ENCODE data around the gene GRID1.

The GRID1 gene

DNA sequence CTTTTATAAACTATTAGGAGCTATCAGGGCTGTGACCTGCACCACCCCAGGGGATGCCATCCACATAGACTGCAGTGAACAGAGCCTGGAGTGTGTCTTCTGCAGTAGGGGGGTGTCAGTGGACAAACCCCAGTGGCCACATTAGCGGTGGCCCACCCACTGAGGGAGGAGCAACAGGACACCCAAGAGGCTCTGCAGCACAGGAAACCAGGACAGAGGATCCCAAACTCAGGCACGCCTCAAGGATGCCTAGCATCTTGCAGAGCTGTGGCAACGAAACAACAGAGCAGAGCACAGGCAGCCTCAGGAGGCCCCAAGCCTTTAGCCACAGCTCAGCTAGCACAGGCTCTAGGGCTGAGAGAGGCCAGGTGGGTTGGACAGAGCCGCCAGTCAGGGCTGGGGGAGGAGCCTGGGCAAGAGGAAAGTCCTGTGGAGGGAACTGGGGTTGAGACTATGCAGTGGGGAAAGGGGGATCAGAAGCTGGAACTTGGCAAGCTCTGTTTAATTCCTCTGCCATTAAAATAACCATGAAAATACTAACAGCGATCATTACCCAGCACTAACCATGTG is 53.8 kb downstream of the GRID1 start:
- DNase-seq = no peak

DNA sequence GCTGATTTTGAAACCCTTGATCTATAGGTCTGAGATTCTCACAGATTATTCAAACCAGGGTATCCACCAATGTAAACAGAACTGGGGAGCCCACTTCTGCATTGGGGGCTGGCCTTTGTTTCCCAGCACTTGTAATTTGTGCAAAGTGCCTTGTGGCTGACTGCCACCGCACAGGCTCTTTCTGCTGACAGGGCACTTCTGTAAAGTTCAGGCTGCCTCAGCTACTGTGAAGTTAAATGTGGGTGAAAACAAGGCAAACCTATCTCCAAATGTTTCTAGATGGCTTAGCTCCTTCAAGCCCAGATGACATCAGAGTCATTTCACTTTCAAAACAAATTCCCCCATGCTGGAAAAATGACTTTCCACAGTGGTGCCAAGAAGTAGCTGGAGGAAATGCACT is 54.7 kb downstream of the GRID1 start:
- no peak for DNase-seq

DNA sequence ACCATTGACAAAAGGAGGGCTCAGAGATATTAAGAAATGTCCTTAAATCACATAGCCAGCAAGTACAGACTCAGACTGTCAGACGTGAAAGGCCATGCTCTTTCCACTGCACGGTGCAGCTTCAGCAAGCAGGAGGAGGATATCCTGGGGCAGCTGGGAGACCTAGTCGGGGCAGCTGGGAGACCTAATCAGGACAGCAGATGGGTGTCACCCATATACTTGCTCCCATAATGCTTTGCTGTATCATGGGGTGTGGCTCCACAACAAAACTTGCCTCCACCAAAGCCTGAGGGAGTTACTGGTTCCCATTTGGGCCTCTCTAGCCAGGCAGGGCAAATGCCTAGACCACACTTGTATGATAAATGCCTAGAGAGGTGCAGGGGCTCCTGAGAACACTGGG is 55.4 kb downstream of the GRID1 start:
- DNase-seq = no peak

DNA sequence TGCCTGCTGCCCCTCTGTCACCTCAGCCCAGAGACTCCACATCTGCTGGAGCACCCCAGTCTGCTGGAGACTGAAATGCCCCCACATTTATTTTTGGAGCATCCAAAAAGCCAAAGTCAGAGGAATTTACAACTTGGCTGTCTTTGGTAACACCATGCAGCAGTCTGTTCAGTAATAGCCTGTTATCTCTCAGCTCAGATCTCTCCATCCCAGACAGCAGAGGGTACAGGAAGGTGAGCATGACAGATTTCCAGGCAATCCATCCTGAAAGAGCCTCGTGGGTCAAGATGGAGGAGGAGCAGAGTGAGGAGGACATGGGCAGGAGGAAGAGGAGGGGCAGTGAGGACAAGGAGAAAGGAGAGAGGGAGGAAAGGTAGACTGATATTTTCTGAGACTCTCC is 55.9 kb downstream of the GRID1 start:
- no peak for DNase-seq

DNA sequence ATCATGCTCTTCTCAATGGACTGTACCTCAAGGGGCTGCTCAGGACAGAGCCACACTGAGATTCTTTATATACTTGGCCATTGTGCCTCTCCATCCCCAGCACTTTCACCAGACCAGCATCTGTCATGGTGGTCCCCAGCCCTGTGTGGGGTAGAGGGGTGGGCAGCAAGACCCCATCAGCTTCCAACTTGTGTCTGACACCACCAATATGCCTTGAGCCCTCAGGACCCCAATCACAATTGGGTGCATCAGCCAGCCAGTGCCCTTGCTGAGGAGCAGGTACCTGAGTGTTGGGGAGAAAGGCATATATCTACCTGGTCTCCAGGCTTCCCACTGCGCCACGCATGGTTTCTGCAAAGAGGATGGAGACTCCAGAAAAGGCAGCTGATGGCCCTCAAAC is 56.3 kb downstream of the GRID1 start:
- DNase-seq = no peak

DNA sequence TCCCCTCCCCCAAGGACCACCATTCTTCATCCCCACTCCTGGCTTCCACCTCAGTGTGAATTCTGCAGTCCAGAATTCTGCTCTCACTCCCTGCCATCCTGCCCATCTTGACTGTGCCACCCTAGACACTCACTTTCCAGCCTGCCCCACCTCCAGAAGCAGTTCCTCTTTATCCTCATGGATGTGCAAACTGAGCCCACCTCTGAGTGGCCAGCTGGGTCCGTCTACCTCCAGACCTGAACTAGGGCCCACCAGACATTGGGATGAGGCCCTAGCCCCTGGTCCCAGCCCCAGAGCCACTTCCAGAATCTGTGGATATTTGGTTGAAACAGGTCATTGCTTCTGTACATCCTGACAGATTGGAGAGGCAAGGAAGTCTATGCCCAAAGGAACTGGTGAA is 58.5 kb downstream of the GRID1 start:
- DNase-seq = no peak

DNA sequence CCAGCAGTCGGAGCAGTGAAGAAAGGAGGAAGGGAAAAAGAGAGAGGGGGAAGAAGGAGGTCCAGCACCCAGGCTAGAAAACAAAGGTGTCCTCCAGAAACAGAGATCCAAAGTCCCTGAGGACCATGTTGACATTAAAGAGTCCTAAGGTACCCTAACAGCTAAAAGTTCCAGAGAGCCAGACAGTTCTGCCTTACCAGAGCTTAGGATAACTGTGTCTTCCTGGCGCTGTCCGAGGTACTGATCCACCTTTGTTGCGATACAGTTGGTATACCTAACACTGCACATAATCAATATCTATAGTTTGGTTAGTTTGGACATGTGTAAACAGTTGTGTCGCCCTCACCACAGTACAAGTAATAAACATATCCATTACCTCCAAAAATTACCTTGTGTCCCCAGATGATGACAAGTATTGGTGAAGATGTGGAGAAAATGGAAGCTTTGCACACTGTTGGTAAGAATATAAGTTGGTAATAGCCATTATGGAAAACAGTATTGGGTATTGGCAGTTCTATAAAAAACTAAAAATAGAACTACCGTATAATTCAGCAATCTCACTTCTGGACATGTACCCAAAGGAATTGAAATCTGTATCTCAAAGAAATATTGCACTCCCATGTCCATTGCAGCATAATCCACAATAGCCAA is 59.8 kb downstream of the GRID1 start:
- DNase-seq = peak; percentile 37

DNA sequence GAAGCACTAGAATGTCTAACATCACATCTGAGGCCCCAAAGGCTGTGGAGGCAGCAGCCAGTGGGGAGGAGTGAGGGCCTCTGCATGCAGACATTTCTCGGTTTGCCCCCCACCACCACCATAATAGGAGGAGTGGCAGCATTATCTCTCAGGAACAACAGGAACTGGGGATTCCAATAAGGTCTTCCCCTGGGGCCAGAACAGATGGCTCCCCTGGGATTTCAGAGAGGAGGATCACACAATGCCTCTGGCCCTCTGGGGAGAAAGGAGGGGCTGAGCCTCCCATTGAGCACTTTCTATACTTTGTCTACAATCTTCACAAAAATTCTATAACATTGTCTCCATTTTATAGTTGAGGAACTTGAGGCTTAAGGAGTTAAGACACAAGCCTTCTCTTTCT is 61.1 kb downstream of the GRID1 start:
- no peak for DNase-seq

DNA sequence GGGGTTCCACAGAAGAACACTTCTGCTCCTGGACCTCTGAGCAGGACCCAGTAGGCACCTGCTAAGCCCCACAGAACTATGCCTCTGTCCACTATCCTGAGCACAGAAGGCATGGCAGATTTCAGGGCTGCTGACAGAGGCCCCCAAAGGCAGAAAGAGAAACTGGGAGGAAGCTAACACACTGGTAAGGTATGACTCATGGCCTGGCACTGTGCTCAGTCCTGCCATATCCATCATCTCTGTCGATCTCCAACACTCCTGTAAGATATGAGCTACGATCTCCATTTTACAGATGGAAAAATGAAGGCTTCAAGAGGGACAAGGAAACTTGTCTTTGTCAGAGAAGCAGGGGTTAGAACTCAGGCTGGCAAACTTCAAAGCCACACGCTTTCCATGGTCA is 62.2 kb downstream of the GRID1 start:
- DNase-seq = no peak

DNA sequence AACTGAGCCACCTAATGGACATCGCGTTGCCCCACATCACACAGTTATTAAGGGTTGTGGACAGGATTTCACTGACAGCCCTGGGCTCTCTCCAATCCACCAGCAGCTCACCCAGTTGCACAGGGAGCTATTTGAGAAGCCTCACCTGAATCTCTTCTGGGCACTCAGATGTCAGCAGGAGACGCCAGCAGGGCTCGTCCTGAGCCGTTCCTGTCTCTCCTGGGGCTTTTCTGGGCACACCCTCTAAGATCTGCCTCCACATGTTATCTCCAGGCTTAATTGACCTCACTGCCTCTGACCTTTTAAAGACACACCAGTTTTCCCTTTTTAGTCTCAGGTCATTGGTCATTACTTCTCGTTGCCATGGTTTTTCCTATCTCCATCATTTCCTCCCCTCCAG is 63.0 kb downstream of the GRID1 start:
- no peak for DNase-seq

DNA sequence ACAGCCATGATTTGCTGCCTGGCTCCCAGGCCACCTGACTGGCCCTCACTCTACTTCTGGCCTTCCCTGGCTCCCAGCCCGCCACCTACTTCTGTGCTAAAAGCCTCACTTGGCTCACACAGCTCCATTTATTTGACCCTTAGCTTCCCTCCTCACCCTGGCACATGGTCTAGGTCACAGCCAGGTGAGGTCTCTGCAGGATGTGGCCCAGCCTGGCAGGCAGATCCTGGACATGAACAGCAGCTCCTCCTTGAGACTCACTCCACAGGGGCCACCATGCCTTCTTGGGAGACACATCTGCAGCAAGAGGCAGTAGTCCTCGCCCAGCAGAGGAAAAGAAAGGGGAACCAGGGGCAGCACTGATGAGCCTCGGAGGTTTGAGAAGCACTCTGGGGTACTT is 64.6 kb downstream of the GRID1 start:
- no peak for DNase-seq

DNA sequence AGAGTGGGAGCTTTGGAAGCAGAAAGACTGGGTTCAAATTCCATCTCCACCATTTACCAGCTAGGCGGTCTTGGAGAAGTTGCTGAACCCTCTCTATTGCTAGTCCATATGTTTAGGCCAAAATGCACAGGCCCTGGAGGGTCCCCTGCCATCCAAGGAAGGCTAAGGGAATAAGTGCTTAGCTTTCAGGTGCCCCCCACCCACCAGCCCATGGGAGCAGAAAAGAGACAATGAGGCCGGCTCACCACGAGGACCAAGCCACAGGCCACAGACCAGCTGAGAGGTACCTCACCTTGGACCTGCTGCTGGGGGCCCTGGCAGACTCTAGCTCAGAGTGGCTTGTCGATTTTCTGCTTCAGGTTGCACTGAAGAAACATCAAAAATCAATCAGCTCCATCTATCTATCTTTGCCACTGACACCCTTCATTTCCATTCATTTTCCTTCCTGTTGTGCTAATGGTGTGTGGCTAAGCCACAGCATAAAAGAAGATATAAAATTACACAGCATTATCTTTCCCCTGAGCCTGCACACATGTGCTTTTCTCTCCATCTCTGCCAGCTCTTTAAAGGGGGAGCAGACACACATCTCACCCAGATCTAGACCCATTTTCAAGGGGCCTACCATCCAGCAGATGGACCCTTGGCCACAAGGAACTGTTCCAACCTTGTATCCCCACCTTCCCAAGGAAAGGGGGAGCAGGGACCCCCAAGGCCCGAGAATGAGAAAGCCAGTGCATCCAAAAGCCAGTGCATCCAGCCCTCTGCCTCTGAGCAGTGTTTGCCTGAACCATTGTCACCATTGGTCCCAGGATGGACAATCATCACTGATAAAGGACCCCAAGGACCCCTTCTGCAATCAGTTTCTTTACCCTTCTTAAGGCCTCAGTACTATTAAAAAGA is 65.4 kb downstream of the GRID1 start:
- no peak for DNase-seq

DNA sequence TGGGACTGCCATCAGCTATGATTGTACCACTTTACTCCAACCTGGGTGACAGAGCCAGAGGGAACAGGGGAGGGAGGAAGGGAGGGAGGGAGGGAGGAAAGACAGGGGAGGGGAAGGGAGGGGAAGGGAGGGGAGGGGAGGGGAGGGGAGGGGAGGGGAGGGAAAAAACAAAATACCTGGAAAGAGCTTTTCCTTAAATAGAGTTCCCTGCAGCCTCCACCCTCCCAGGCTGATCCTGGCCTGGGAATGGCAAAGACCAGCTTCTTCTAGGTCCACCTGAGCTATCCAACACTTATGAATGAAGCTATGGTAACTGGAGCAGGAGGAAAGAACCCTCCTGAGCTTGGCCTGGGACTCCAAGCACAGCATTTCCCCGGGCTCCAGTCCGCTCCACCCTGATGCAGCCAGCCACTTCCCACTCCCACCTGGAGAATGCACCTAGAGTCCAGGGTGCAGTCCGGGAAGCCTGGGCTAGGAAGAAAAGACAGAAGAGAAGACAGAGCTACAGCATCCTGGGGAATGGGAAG is 66.1 kb downstream of the GRID1 start:
- DNase-seq = no peak

DNA sequence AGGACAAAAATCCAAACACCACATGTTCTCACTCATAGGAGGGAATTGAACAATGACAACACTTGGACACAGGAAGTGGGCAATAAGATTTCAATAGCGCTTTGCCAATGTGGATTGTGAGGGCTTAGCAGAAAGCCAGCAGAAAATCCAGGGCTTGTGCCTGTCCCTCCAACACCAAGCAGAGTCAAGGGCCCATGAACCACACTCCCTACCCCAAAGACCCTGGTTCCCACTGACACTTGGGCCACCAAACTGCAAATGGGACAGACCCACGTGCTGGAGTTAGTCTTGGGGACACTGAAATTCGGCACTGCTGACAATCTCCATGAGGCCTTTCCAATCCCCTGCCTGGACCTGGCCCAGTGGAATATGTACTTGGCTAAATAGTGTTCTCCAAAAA is 67.0 kb downstream of the GRID1 start:
- DNase-seq = no peak

DNA sequence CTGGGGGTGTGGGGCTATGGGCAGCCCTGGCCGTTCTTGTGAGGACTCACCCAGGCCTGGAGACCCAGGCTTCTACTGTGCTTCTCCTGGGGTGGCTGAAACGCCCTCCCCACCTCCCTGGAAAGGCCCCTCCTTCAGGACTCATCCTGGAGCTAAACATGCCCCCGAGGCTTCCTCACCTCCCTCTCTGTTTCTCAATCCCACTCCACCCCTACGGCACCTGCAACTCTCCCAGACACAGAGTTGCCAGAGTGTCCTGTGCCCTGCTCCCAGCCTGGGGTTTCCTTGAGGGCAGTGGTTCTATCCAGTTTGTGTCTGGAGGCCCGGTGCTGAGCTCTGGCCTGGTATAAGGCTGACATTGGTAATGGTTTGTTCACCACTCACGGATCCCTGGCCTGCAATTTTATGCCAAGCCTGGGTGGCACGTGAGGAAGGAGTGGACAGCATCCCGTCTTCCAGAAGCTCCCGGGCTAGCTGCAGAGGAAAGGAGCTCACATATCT is 68.0 kb downstream of the GRID1 start:
- DNase-seq = no peak

DNA sequence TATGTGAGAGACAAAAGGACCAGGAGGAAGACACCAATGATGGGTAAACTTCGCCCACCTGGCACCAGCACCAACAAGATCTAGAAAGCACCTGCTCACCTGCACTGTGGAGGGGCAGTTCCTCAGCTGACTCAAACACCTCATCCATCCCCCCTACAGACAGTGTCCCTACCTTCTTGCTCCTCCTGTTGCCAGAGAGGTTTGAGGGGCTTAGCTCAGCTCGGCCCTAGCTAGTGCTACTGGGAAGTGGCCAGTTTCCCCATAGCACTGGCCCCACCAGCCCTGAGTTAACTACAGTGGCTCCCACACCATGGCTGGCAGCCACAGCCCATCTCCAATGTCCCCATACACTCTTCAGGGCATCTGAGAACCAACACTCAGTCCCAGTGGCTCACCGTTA is 70.8 kb downstream of the GRID1 start:
- no peak for DNase-seq

DNA sequence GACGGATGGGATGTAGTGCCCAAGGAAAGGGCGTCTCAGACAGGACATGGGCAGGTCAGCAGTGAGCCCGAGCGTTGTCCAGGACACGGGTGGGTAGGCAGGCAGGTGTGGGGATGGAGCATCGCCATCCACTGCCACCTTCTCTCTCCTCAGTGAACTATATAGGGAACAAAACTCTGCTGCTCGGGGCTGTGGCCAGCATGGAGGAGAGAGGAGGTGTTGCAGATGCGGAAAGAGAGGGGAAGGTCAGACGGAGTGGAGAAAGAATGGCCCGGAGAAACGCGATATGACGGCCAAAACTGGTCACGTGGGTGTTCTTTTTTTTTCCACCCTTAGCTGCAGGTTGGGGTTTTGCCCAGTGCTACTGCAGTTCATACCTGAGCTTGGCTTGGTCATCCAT is 71.2 kb downstream of the GRID1 start:
- DNase-seq = no peak

DNA sequence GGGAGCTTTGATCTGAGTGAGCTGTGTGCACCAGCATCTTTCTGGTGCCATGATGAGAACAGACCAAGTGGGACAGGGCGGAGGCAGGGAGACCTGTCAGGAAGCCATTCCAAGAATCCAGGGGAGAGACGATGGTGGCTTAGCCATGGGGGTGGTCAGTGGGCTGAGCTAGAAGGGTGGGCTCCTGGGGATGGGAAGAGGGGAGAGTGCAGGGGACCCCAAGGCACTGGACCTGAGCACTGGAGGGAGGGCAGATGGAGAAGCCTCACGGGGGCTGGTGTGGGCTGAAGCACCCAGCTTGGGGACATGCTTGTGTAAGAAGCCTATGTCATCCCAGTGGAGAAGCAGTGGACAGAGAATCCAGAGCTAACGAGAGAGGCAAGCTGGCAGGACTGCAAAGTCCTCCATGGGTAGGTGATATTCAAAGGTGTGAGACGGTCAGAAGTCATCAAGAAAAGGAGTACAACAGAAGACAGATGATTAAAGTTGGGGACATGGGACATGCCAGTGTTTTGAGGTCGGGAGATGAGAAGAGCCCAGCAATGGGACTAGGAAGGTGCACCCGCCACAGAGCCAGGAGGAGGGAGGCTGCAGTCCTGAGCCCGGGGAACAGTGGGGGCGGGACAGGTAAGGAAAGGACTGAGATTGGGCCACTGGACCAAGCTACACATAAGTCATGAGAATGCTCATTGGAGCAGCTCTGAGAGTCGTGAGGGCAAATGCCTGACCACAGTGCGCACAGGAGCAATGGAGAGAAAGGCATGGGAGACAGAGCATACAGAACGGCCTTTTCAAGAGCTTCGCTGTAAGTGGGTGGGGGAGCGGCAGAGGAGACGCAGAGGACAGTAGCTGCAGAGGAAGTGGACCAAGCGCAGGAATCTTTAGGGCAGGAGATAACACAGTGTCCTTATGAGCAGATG is 72.0 kb downstream of the GRID1 start:
- no peak for DNase-seq

DNA sequence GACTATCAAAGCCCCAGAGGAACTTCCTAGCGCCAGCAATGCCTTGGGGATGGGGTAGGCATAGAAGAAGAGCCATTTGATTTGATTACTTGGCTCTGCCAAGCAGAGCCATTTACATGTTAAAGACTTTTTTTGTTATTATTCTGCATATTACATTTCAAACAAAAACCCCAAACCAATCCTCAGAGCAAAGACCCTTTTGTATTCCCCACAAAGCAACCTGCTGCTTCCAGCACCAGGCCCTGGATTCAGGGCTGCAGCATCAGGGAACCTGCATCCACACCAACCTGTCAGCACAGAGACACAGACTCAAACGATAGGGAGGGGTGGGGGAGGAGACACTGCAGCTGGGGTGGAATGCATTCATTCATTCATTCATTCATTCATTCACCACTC is 73.2 kb downstream of the GRID1 start:
- DNase-seq = no peak

DNA sequence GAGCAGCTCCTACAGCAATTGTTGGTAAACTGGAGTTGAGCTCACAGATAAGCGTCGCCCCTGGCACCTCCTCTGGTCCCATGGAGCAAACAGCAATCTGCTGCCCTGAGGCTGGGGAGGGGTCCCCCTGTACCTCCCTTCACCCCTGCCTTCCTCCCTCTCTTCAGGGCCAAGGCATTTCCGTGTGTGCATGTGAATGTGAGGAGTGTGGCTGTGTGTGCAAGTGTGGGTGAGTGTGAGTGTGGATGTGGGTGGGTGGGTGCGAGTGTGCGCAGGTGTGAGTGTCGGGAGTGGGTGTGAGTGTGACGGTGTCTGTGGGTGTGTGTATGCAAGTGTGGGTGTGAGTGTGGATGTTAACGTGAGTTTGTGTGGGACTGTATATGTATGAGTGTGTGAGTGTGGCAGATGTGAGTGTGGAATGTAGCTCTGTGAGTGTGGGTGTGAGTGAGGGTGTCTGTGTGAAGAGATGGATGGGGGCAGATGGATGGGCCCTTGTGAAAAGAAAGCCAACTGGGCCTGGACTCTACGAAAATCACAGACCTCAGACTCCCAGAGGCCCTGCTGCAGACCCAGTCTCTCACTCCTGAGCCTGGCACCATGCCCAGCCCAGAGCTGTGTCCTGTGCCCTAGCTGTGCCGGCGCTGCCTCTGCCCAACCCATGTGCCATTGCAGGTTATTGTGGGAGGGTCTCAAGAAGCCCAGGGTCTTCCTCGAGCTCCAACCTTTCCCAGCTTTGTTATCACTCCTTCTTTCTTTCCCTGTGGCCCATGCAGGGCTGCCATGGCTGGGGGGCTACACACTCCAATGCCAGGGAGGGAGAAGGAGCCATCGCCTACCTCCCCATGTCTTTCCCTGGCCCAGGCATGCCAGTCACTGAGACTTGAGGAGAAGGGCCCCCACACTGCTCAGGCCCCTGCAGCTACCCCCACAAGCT is 73.9 kb downstream of the GRID1 start:
- DNase-seq = no peak

DNA sequence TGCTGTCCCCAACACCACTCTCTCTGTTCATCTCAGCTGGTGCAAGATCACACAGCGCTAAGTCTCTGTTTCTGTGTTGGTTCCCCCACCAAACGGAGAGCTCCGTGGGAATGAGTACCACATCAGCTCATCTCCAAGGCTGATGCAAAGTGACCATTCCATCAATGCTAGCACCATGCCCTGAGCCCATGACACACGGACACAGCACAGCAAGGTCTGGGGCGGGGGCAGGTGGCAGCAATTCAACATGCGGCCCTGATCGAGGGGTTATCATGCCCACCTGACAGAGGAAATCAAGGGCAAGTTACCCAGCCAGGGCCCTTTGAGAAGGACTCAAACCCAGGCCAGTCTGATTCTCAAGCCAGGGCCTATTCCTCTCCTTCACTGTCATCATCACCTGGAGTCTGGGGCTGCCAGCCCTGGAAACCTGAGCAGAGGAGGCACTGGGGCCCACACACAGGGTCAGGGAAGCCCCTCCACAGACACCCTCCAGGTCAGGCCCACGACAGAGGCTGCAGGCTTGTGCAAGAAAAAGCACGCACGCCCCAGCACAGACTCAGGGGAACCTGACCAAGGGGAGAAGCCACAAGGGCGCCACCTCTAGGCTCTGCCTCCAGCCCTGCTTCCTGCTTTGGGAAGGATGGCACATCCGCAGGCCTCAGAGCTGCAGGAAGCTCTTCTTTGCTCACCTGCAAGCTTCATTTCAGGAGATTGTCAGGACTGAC is 74.8 kb downstream of the GRID1 start:
- DNase-seq = no peak
